Neural cell (in vitro differentiated cells): Measurements from ENCODE around the gene MCOLN1. TPM values are rescaled to one million over a fixed set of nuclear protein-coding genes. Genes with fewer than 3 reads are reported as not detected.

Experiments
- H2AFZ ChIP-seq: fragments of 200-600, 300-800 bp; sonication (generic), shearing (Covaris generic); 2 replicates; pipeline ENCODE4 v1.6.0; 2014; ENCODE audit warnings: low read depth, mild to moderate bottlenecking, antibody characterized with exemption, low read length, moderate library complexity
- H3F3A ChIP-seq: fragments of 200-600 bp; shearing (Covaris generic); 2 replicates; pipeline ENCODE4 v1.6.1; 2016; ENCODE audit warnings: mild to moderate bottlenecking, moderate library complexity, mixed read lengths, antibody characterized with exemption, low read length; ENCODE audit not compliant: insufficient read depth, poor library complexity, severe bottlenecking
- H3K27ac ChIP-seq: fragments of 200-600, 300-800 bp; sonication (generic), shearing (Covaris generic); 2 replicates; pipeline ENCODE4 v1.5.1; 2014; ENCODE audit warnings: mild to moderate bottlenecking, low read length, moderate library complexity
- H3K27me3 ChIP-seq: fragments of 300-800, 200-600 bp; sonication (generic), shearing (Covaris generic); 2 replicates; pipeline ENCODE4 v1.6.0; 2014; ENCODE audit warnings: mild to moderate bottlenecking, low read depth, low read length, moderate library complexity; ENCODE audit not compliant: insufficient read depth
- H3K36me3 ChIP-seq: fragments of 300-800, 200-600 bp; sonication (generic), shearing (Covaris generic); 2 replicates; pipeline ENCODE4 v1.5.1; 2014; ENCODE audit warnings: mild to moderate bottlenecking, antibody characterized with exemption, low read length, moderate library complexity; ENCODE audit not compliant: insufficient read depth
- H3K4me2 ChIP-seq: fragments of 300-800, 200-600 bp; sonication (generic), shearing (Covaris generic); 2 replicates; pipeline ENCODE4 v1.6.0; 2014; ENCODE audit warnings: mild to moderate bottlenecking, low read length
- H3K4me3 ChIP-seq: fragments of 300-800, 200-600 bp; sonication (generic), shearing (Covaris generic); 2 replicates; pipeline ENCODE4 v1.5.1; 2014; ENCODE audit warnings: mild to moderate bottlenecking, low read length, moderate library complexity
- H3K79me2 ChIP-seq: fragments of 200-600 bp; shearing (Covaris generic); replicated peaks from 2 replicates; pipeline ENCODE4 v1.6.0; 2014; ENCODE audit warnings: mild to moderate bottlenecking, low read length, moderate library complexity; ENCODE audit not compliant: insufficient read depth
- H3K9ac ChIP-seq: fragments of 300-800, 200-600 bp; sonication (generic), shearing (Covaris generic); 2 replicates; pipeline ENCODE4 v1.6.1; 2016; ENCODE audit warnings: mild to moderate bottlenecking, low read length, mixed read lengths
- H3K9me2 ChIP-seq: fragments of 200-600 bp; shearing (Covaris generic); 2 replicates; pipeline ENCODE4 v1.6.1; 2016; ENCODE audit warnings: mild to moderate bottlenecking, low read length, mixed read lengths; ENCODE audit not compliant: insufficient read depth
- H3K9me3 ChIP-seq: fragments of 200-600, 300-800 bp; sonication (generic), shearing (Covaris generic); 2 replicates; pipeline ENCODE4 v1.6.1; 2016; ENCODE audit warnings: mild to moderate bottlenecking, mixed run types, low read length, moderate library complexity, mixed read lengths
- H4K20me1 ChIP-seq: fragments of 200-600 bp; shearing (Covaris generic); 2 replicates; pipeline ENCODE4 v1.6.1; 2016; ENCODE audit warnings: mild to moderate bottlenecking, mixed run types; ENCODE audit not compliant: insufficient read depth
- CTCF ChIP-seq: fragments of 450-650 bp; IDR thresholded peaks from 2 replicates; pipeline ENCODE4 v1.5.1; 2014; ENCODE audit warnings: antibody characterized with exemption, mild to moderate bottlenecking, moderate library complexity; ENCODE audit not compliant: poor library complexity, severe bottlenecking
- EP300 ChIP-seq: fragments of 450-650 bp; conservative IDR thresholded peaks from 2 replicates; pipeline ENCODE4 v1.6.1; 2014; ENCODE audit warnings: antibody characterized with exemption, mild to moderate bottlenecking, moderate library complexity; ENCODE audit not compliant: poor library complexity, severe bottlenecking
- EZH2 ChIP-seq: fragments of 200-600, 300-800 bp; shearing (Covaris generic), sonication (generic); IDR thresholded peaks from 2 replicates; pipeline ENCODE4 v1.6.1; 2014; ENCODE audit warnings: antibody characterized with exemption, low read length, borderline replicate concordance, mild to moderate bottlenecking; ENCODE audit not compliant: insufficient read depth, poor library complexity, severe bottlenecking
- MXI1 ChIP-seq: fragments of 450-650 bp; conservative IDR thresholded peaks from 2 replicates; pipeline ENCODE4 v1.6.1; 2014; ENCODE audit warnings: antibody characterized with exemption, mild to moderate bottlenecking; ENCODE audit not compliant: poor library complexity, severe bottlenecking
- POLR2AphosphoS5 ChIP-seq: IDR thresholded peaks from 2 replicates; pipeline ENCODE4 v1.6.1; 2012
- RAD21 ChIP-seq: fragments of 450-650 bp; conservative IDR thresholded peaks from 2 replicates; pipeline ENCODE4 v1.6.1; 2014; ENCODE audit warnings: antibody characterized with exemption, mild to moderate bottlenecking, moderate library complexity
- REST ChIP-seq: IDR thresholded peaks from 2 replicates; pipeline ENCODE4 v1.6.1; 2012; ENCODE audit warnings: borderline replicate concordance
- SMC3 ChIP-seq: fragments of 450-650 bp; conservative IDR thresholded peaks from 2 replicates; pipeline ENCODE4 v1.6.1; 2014; ENCODE audit warnings: antibody characterized with exemption, mild to moderate bottlenecking, moderate library complexity; ENCODE audit not compliant: poor library complexity
- TAF1 ChIP-seq: IDR thresholded peaks from 2 replicates; pipeline ENCODE4 v1.6.1; 2012; ENCODE audit warnings: low read depth
- polyA plus RNA-seq: library from polyadenylated mRNA; depleted of rRNA; stranded (reverse); fragments of >200 nt; gene quantifications from 2 replicates; pipeline ENCODE4 v1.2.3, GENCODE V29; 2014

MCOLN1 gene
- polyA plus RNA-seq, 1 donor from 2014 or later, result 16.9 TPM

- TF ChIP-seq REST (no peak), CTCF (no peak), EZH2 (no peak), TAF1 (no peak), EP300 (no peak), RAD21 (no peak), SMC3 (no peak), MXI1 (no peak)
- H2AFZ ChIP-seq, result peak overlapping the region; percentile 98
- no peaks in the 10 kb centered on the region for H3F3A ChIP-seq
- no peaks in the 10 kb centered on the region for H3K36me3 ChIP-seq
- peak overlapping the region; percentile 90 for H3K9ac ChIP-seq
- peaks cover 22% of the 10 kb centered on the region for H3K79me2 ChIP-seq
- no peaks in the 10 kb centered on the region for H3K9me2 ChIP-seq
- H3K4me3 ChIP-seq, result peak overlapping the region; percentile 65
- H3K9me3 ChIP-seq, result no peaks in the 10 kb centered on the region
- H3K4me2 ChIP-seq, result peak overlapping the region; percentile 82
- H3K27ac ChIP-seq, result peak overlapping the region; percentile 83
- no peaks in the 10 kb centered on the region for H4K20me1 ChIP-seq
- H3K27me3 ChIP-seq, result no peaks in the 10 kb centered on the region
These were observed 7.2 kb upstream of the MCOLN1 start for GRCh38 chr19:7515110-7515644.

- no peaks in the 10 kb centered on the region for H3K27me3 ChIP-seq
- peak within 1 kb of the TSS; percentile 84 for H3K4me2 ChIP-seq
- no peaks in the 10 kb centered on the region for H3K9me2 ChIP-seq
- H3K36me3 ChIP-seq, result no peaks in the 10 kb centered on the region
- TF ChIP-seq EP300 (peak; percentile 18), RAD21 (no peak), EZH2 (no peak), TAF1 (no peak), REST (no peak), CTCF (no peak), MXI1 (peak; percentile 22), SMC3 (no peak), POLR2AphosphoS5 (no peak)
- H3F3A ChIP-seq, result no peaks in the 10 kb centered on the region
- H3K27ac ChIP-seq, result peak within 1 kb of the TSS; percentile 83
- peak within 1 kb of the TSS; percentile 98 for H2AFZ ChIP-seq
- H4K20me1 ChIP-seq, result no peaks in the 10 kb centered on the region
- peaks cover 22% of the 10 kb centered on the region for H3K79me2 ChIP-seq
- H3K9ac ChIP-seq, result peak within 1 kb of the TSS; percentile 92
- H3K9me3 ChIP-seq, result no peaks in the 10 kb centered on the region
- H3K4me3 ChIP-seq, result peak within 1 kb of the TSS; percentile 93
These were observed 6.7 kb upstream of the MCOLN1 start, which contains the start of gene ZNF358 for GRCh38 chr19:7515645-7516151. ZNF358 (plus strand) TSS chr19:7516103; CDS start chr19:7519243, 3,140 bp downstream.
